K562 (cell line): ENCODE results near the gene PGAM2. TPM values are rescaled to one million over a fixed set of nuclear protein-coding genes. Genes with fewer than 3 reads are reported as not detected.

ENCODE experiments used
- ATAC-seq: fragments of 200-7000 bp; cut with Tn5 transposase; 3 replicates; pipeline ENCODE4 v1.9.1; 2020; ENCODE audit warnings: moderate library complexity
- BruUV-seq: library from RNA; stranded (reverse); fragments of 400-500 nt; replicated peaks from 2 replicates; lab custom pipeline; 2021; lab: Mats Ljungman, UMichigan
- CTCF ChIA-PET: fragments of 300-600 bp; formaldehyde crosslinking; extraction: SDS; loops from one replicate; lab custom pipeline; 2021; ENCODE audit warnings: low intra/inter-chr PET ratio; lab: Yijun Ruan, JAX
- POLR2A ChIA-PET: fragments of 300-600, 350-650 bp; sonication (Branson Sonifier 250); formaldehyde crosslinking; extraction: SDS; loops from one replicate; lab custom pipeline; 2021; ENCODE audit warnings: antibody characterized with exemption, inconsistent platforms; lab: Yijun Ruan, JAX
- DNase-seq, 4 experiments: peaks; one replicate each; pipeline versions ENCODE4 v3.0.0 to v3.0.0-alpha.2; 2011 to 2018; ENCODE audit warnings: low spot score in 3 of 4, mixed read lengths in 3 of 4; ENCODE audit errors: extremely low read depth in 1 of 4
- FAIRE-seq: peaks from 2 replicates; lab custom pipeline; 2011; peaks lifted over from hg19 to GRCh38; lab: Jason Lieb, UNC
- H2AFZ ChIP-seq: 2 replicates; pipeline ENCODE4 v1.6.0; 2011; ENCODE audit warnings: low read depth, low read length, control low read depth, inconsistent platforms
- H3K27ac ChIP-seq: fragments of 200-600 bp; 3 replicates; pipeline ENCODE4 v1.8.0; 2011; ENCODE audit warnings: low read depth, mild to moderate bottlenecking, control low read depth, inconsistent platforms, low read length, moderate library complexity, mixed read lengths; ENCODE audit errors: extremely low read depth
- H3K27me3 ChIP-seq, 2 experiments: fragments of 300-600 bp in 1 of 2; 2 replicates in 1 of 2; 3 replicates in 1 of 2; pipeline versions ENCODE4 v1.6.0 to v1.8.0; 2011; ENCODE audit warnings: inconsistent platforms in 2 of 2, low read length in 2 of 2, mild to moderate bottlenecking in 1 of 2, mixed read lengths in 1 of 2, moderate library complexity in 1 of 2; ENCODE audit not compliant: control insufficient read depth in 2 of 2, insufficient read depth in 2 of 2
- H3K36me3 ChIP-seq: fragments of 300-600 bp; 3 replicates; pipeline ENCODE4 v1.8.0; 2011; ENCODE audit warnings: mild to moderate bottlenecking, low read length, inconsistent platforms; ENCODE audit not compliant: control insufficient read depth, insufficient read depth
- H3K4me1 ChIP-seq, 2 experiments: fragments of 200-600 bp in 1 of 2; replicated peaks in 1 of 2; 2 replicates in 1 of 2; 3 replicates in 1 of 2; pipeline versions ENCODE4 v1.5.1 to v1.8.0; 2011; ENCODE audit warnings: inconsistent platforms in 2 of 2, low read length in 2 of 2, mild to moderate bottlenecking in 1 of 2, mixed read lengths in 1 of 2, moderate library complexity in 1 of 2; ENCODE audit not compliant: control insufficient read depth in 2 of 2, insufficient read depth in 2 of 2
- H3K4me2 ChIP-seq: 2 replicates; pipeline ENCODE4 v1.6.1; 2011; ENCODE audit warnings: low read length, control low read depth, inconsistent platforms, mixed read lengths; ENCODE audit not compliant: insufficient read depth
- H3K4me3 ChIP-seq: fragments of 200-600 bp; sonication (generic), shearing (Covaris generic); 2 replicates; pipeline ENCODE4 v1.5.1; 2016; ENCODE audit warnings: control low read depth, inconsistent platforms
- H3K79me2 ChIP-seq: fragments of 200-600 bp; 3 replicates; pipeline ENCODE4 v1.8.0; 2011; ENCODE audit warnings: low read length, inconsistent platforms; ENCODE audit not compliant: control insufficient read depth, insufficient read depth
- H3K9ac ChIP-seq, 2 experiments: 2 replicates each; pipeline versions ENCODE4 v1.6.0 to v1.6.1; 2011; ENCODE audit warnings: low read depth in 2 of 2, low read length in 2 of 2, control low read depth in 1 of 2, inconsistent platforms in 1 of 2, mild to moderate bottlenecking in 1 of 2, mixed read lengths in 1 of 2; ENCODE audit not compliant: insufficient read depth in 1 of 2
- H3K9me1 ChIP-seq: one replicate; pipeline ENCODE4 v1.6.0; 2011; ENCODE audit warnings: inconsistent platforms, mild to moderate bottlenecking, low read length, moderate library complexity; ENCODE audit not compliant: control insufficient read depth, insufficient read depth
- H3K9me3 ChIP-seq: replicated peaks from 2 replicates; pipeline ENCODE4 v1.5.1; 2011; ENCODE audit warnings: low read depth, low read length, inconsistent platforms; ENCODE audit not compliant: control insufficient read depth, insufficient read depth
- H4K20me1 ChIP-seq: replicated peaks from 2 replicates; pipeline ENCODE4 v1.6.1; 2011; ENCODE audit warnings: low read length, inconsistent platforms, mixed read lengths; ENCODE audit not compliant: control insufficient read depth, insufficient read depth
- BMI1 ChIP-seq: fragments of 150-350 bp; IDR thresholded peaks from 2 replicates; pipeline ENCODE4 v1.6.1; 2014; ENCODE audit warnings: low read length
- CBX1 ChIP-seq: sonication (generic); IDR thresholded peaks from 2 replicates; pipeline ENCODE4 v1.6.1; 2016; ENCODE audit warnings: antibody characterized with exemption, low read depth, mild to moderate bottlenecking
- MYNN ChIP-seq, 2 experiments: sonication (generic); formaldehyde crosslinking in 1 of 2; IDR thresholded peaks; 2 replicates each; pipeline versions ENCODE4 v1.5.0 to v1.6.1; 2016 to 2020; ENCODE audit warnings: antibody characterized with exemption in 1 of 2, missing genetic modification reagents in 1 of 2
- POLR2AphosphoS2 ChIP-seq: IDR thresholded peaks from 2 replicates; pipeline ENCODE4 v1.6.1; 2012; ENCODE audit warnings: low read length, improper control_type of control experiment
- SAFB ChIP-seq: fragments of 200-400 bp; formaldehyde crosslinking; IDR thresholded peaks from 2 replicates; pipeline ENCODE4 v1.6.1; 2017; ENCODE audit warnings: low read depth, low read length, borderline replicate concordance
- ZNF282 ChIP-seq: sonication (generic); formaldehyde crosslinking; IDR thresholded peaks from 2 replicates; pipeline ENCODE4 v1.8.1; 2023; ENCODE audit warnings: missing genetic modification reagents
- ZNF384 ChIP-seq: IDR thresholded peaks from 2 replicates; pipeline ENCODE4 v1.6.1; 2012; ENCODE audit warnings: low read depth, low read length, improper control_type of control experiment
- ZNF76 ChIP-seq: fragments of 250-450 bp; sonication (Bioruptor Pico); IDR thresholded peaks from 2 replicates; pipeline ENCODE4 v1.4.0; 2020; ENCODE audit warnings: mild to moderate bottlenecking, moderate library complexity, borderline replicate concordance
- whole genome bisulfite sequencing: fragments of 100-300 bp; shearing (Covaris generic); methylation state at CpG from one replicate; pipeline ENCODE4 v1.1.6; 2016; ENCODE audit warnings: low coverage, mixed read lengths; ENCODE audit not compliant: insufficient coverage; ENCODE audit errors: missing lambda C conversion rate; 5-methylcytosine and 5-hydroxymethylcytosine counted together
- in situ Hi-C: fragments of 300-500 bp; cut with MboI; formaldehyde crosslinking; loops from 4 replicates; pipeline ENCODE4 v1.15.0; 2018; ENCODE audit warnings: inconsistent platforms, mixed read lengths
- intact Hi-C: fragments of 100-400 bp; cut with micrococcal nuclease; formaldehyde crosslinking; loops from 2 replicates; pipeline ENCODE4 v1.14.2; 2022
- polyA plus RNA-seq, 8 experiments: library from polyadenylated mRNA; depleted of rRNA in 4 of 8; stranded (reverse) in 5 of 8; unstranded in 3 of 8; fragments of >200 nt; fragmentation: Nextera tagmentation in 2 of 8; fragmentation: Illumina TruSeq in 1 of 8; extraction: Ambion mirVana in 2 of 8; extraction: Trizol in 1 of 8; gene quantifications; 2 replicates each; pipeline versions ENCODE4 v1.2.1 to v1.2.3, GENCODE V29; 2011 to 2014; ENCODE audit warnings: inconsistent platforms in 1 of 8, missing spikeins in 1 of 8
- total RNA-seq, 7 experiments: library from RNA; depleted of rRNA in 6 of 7; stranded (reverse); fragments of >200 nt in 6 of 7; fragmentation: Illumina TruSeq in 2 of 7; extraction: Trizol in 2 of 7; gene quantifications; 2 replicates each; pipeline versions ENCODE4 v1.2.1 to v1.2.3, GENCODE V29; 2011 to 2021; ENCODE audit warnings: low replicate concordance in 1 of 7
- TF ChIP-seq, protein P1 (sequence below), 2 experiments: IDR thresholded peaks in 1 of 2; conservative IDR thresholded peaks in 1 of 2; 2 replicates each; pipeline ENCODE4 v1.6.1; 2016; ENCODE audit warnings: low read depth in 2 of 2, mild to moderate bottlenecking in 1 of 2, missing compliant biosample characterization in 1 of 2, missing genetic modification characterization in 1 of 2, moderate library complexity in 1 of 2
- TF ChIP-seq, protein P2 (sequence below): sonication (generic); formaldehyde crosslinking; IDR thresholded peaks from 2 replicates; pipeline ENCODE4 v1.8.0; 2022; ENCODE audit warnings: mild to moderate bottlenecking, missing genetic modification reagents, borderline replicate concordance
- TF ChIP-seq, protein P3 (sequence below), 2 experiments: fragments of 450-650 bp; conservative IDR thresholded peaks; 2 replicates each; pipeline ENCODE4 v1.6.1; 2017; ENCODE audit warnings: mild to moderate bottlenecking in 2 of 2, moderate library complexity in 2 of 2
- TF ChIP-seq, protein P4 (sequence below): IDR thresholded peaks from 2 replicates; pipeline ENCODE4 v1.6.1; 2012; ENCODE audit warnings: low read depth, low read length, improper control_type of control experiment, borderline replicate concordance

PGAM2 gene
- total and polyA plus RNA-seq, 9 of the 15 experiments (the other 6 are each of a cell fraction or from before 2014, with no cell fraction given): not detected

DNA sequence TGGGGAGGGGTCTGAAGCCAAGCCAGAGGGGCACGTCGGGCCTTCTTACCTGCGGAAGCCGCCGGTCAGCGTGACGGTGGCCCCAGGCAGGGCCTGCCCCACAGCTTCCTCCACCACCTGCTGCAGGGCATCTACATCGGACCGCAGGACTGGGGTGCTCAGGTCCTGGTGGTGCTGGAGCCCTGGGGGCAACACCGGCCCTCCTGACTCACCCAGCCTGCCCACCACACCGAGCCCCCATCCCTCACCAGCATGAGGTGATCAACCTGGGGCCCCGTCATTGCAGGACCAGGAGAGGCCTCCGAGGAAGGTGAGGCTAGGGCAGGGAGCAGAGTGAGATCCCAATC lies 9.0 kb upstream of the PGAM2 start:
- DNase-seq: no peak
- H3K4me2 ChIP-seq: no peak overlapping the region
- no peaks in the 10 kb centered on the region for H3K27me3 ChIP-seq
- POLR2A ChIA-PET: interaction anchor here (1.3 kb wide), 1 partner anchor 10 kb away, joined by 4 read pairs; no protein-coding TSS in a partner anchor
- intact Hi-C loops (no loop called here), in situ Hi-C loops (no loop called here)
- H3K4me1 ChIP-seq: peaks cover 0 to 11% of the 10 kb centered on the region in 2 experiments; a peak in 2 of 5 replicates
- no peak overlapping the region for H3K4me3 ChIP-seq
- no TSS peak for BruUV-seq
- peaks cover 15% of the 10 kb centered on the region for H4K20me1 ChIP-seq
- H2AFZ ChIP-seq: no peak overlapping the region
- WGBS: 83% methylated on average over 13 of the region's 13 CpGs
- H3K9me3 ChIP-seq: no peaks in the 10 kb centered on the region
- FAIRE-seq: no peak
- no peak overlapping the region for H3K27ac ChIP-seq
- peaks cover 4% of the 10 kb centered on the region for H3K9me1 ChIP-seq
- H3K79me2 ChIP-seq: no peaks in the 10 kb centered on the region
- H3K9ac ChIP-seq: no peak overlapping the region
- TF ChIP-seq CBX1 (no peak), BMI1 (no peak), ZNF282 (no peak), ZNF384 (no peak), ZNF76 (no peak), MYNN (IDR thresholded peaks at IDR 0.05) (no peak), MYNN (CRISPR knock-in tag; IDR thresholded peaks at IDR 0.05) (no peak), POLR2AphosphoS2 (no peak), SAFB (no peak)
- TF ChIP-seq, protein P1, sequence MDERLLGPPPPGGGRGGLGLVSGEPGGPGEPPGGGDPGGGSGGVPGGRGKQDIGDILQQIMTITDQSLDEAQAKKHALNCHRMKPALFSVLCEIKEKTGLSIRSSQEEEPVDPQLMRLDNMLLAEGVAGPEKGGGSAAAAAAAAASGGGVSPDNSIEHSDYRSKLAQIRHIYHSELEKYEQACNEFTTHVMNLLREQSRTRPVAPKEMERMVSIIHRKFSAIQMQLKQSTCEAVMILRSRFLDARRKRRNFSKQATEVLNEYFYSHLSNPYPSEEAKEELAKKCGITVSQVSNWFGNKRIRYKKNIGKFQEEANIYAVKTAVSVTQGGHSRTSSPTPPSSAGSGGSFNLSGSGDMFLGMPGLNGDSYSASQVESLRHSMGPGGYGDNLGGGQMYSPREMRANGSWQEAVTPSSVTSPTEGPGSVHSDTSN (CRISPR knock-in tag; IDR thresholded peaks at IDR 0.05; ENCODE audit: low read depth): no peak
- TF ChIP-seq, protein P1 (tag; conservative IDR thresholded peaks at IDR 0.05; ENCODE audit: low read depth): no peak
- TF ChIP-seq, protein P2, sequence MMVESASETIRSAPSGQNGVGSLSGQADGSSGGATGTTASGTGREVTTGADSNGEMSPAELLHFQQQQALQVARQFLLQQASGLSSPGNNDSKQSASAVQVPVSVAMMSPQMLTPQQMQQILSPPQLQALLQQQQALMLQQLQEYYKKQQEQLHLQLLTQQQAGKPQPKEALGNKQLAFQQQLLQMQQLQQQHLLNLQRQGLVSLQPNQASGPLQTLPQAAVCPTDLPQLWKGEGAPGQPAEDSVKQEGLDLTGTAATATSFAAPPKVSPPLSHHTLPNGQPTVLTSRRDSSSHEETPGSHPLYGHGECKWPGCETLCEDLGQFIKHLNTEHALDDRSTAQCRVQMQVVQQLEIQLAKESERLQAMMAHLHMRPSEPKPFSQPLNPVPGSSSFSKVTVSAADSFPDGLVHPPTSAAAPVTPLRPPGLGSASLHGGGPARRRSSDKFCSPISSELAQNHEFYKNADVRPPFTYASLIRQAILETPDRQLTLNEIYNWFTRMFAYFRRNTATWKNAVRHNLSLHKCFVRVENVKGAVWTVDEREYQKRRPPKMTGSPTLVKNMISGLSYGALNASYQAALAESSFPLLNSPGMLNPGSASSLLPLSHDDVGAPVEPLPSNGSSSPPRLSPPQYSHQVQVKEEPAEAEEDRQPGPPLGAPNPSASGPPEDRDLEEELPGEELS (CRISPR knock-in tag): no peak
- TF ChIP-seq, protein P3, sequence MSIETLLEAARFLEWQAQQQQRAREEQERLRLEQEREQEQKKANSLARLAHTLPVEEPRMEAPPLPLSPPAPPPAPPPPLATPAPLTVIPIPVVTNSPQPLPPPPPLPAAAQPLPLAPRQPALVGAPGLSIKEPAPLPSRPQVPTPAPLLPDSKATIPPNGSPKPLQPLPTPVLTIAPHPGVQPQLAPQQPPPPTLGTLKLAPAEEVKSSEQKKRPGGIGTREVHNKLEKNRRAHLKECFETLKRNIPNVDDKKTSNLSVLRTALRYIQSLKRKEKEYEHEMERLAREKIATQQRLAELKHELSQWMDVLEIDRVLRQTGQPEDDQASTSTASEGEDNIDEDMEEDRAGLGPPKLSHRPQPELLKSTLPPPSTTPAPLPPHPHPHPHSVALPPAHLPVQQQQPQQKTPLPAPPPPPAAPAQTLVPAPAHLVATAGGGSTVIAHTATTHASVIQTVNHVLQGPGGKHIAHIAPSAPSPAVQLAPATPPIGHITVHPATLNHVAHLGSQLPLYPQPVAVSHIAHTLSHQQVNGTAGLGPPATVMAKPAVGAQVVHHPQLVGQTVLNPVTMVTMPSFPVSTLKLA (conservative IDR thresholded peaks at IDR 0.05): no peak
- TF ChIP-seq, protein P4, sequence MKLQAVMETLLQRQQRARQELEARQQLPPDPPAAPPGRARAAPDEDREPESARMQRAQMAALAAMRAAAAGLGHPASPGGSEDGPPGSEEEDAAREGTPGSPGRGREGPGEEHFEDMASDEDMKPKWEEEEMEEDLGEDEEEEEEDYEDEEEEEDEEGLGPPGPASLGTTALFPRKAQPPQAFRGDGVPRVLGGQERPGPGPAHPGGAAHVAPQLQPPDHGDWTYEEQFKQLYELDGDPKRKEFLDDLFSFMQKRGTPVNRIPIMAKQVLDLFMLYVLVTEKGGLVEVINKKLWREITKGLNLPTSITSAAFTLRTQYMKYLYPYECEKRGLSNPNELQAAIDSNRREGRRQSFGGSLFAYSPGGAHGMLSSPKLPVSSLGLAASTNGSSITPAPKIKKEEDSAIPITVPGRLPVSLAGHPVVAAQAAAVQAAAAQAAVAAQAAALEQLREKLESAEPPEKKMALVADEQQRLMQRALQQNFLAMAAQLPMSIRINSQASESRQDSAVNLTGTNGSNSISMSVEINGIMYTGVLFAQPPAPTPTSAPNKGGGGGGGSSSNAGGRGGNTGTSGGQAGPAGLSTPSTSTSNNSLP: no peak
- ATAC-seq: no peak
- H3K36me3 ChIP-seq: peaks cover 29% of the 10 kb centered on the region; the same call in 2 of the 3 replicates
- CTCF ChIA-PET: no interaction called here
